Astrocyte (in vitro differentiated cells and primary cell): Measurements from ENCODE around the gene RAX2. TPM values are rescaled to one million over a fixed set of nuclear protein-coding genes. Genes with fewer than 3 reads are reported as not detected.
A peak's percentile ranks its signal among the peaks of the same experiment; 100 is the strongest.
"Not testable (repeated sequence)": the region's sequence is repeated elsewhere in the genome, so short reads cannot be mapped to it uniquely, and the experiment has no call there.

Experiments used
- DNase-seq: peaks from one replicate; pipeline ENCODE4 v3.0.0-alpha.2; 2010; ENCODE audit warnings: low read depth
- FAIRE-seq: peaks from 2 replicates; lab custom pipeline; 2011; peaks lifted over from hg19 to GRCh38; lab: Jason Lieb, UNC
- H2AFZ ChIP-seq: 2 replicates; pipeline ENCODE4 v1.6.0; 2012; ENCODE audit warnings: low read depth, low read length, inconsistent platforms
- H3K27ac ChIP-seq: 2 replicates; pipeline ENCODE4 v1.5.1; 2011; ENCODE audit warnings: low read depth, low read length, inconsistent platforms
- H3K27me3 ChIP-seq: 2 replicates; pipeline ENCODE4 v1.6.0; 2011; ENCODE audit warnings: low read length, inconsistent platforms; ENCODE audit not compliant: insufficient read depth
- H3K36me3 ChIP-seq: 2 replicates; pipeline ENCODE4 v1.5.1; 2011; ENCODE audit warnings: low read length, inconsistent platforms; ENCODE audit not compliant: insufficient read depth
- H3K4me1 ChIP-seq: 2 replicates; pipeline ENCODE4 v1.5.1; 2011; ENCODE audit warnings: low read length, inconsistent platforms; ENCODE audit not compliant: insufficient read depth
- H3K4me2 ChIP-seq: 2 replicates; pipeline ENCODE4 v1.6.0; 2012; ENCODE audit warnings: low read length, inconsistent platforms
- H3K4me3 ChIP-seq: 2 replicates; pipeline ENCODE4 v1.5.1; 2011; ENCODE audit warnings: low read depth, mild to moderate bottlenecking, low read length, inconsistent platforms; ENCODE audit not compliant: insufficient read depth
- H3K79me2 ChIP-seq: 2 replicates; pipeline ENCODE4 v1.6.0; 2012; ENCODE audit warnings: mild to moderate bottlenecking, low read length, inconsistent platforms; ENCODE audit not compliant: insufficient read depth
- H3K9ac ChIP-seq: 2 replicates; pipeline ENCODE4 v1.6.0; 2012; ENCODE audit warnings: mild to moderate bottlenecking, low read length, inconsistent platforms
- H3K9me3 ChIP-seq: 2 replicates; pipeline ENCODE4 v1.5.1; 2012; ENCODE audit warnings: low read depth, mild to moderate bottlenecking, low read length, inconsistent platforms; ENCODE audit not compliant: insufficient read depth
- H4K20me1 ChIP-seq: 2 replicates; pipeline ENCODE4 v1.6.0; 2012; ENCODE audit warnings: low read length, inconsistent platforms; ENCODE audit not compliant: insufficient read depth
- H3K27ac Mint-ChIP-seq: one replicate; pipeline ENCODE4 v1.8.0; 2021; ENCODE audit warnings: mild to moderate bottlenecking, mixed read lengths; ENCODE audit not compliant: unreplicated experiment
- H3K27me3 Mint-ChIP-seq: one replicate; pipeline ENCODE4 v1.8.0; 2021; ENCODE audit warnings: low read depth, mixed read lengths; ENCODE audit not compliant: unreplicated experiment
- H3K36me3 Mint-ChIP-seq: one replicate; pipeline ENCODE4 v1.8.0; 2021; ENCODE audit warnings: low read depth, mixed read lengths; ENCODE audit not compliant: unreplicated experiment
- H3K4me1 Mint-ChIP-seq: one replicate; pipeline ENCODE4 v1.8.0; 2021; ENCODE audit warnings: low read depth, mixed read lengths; ENCODE audit not compliant: unreplicated experiment
- H3K4me3 Mint-ChIP-seq: one replicate; pipeline ENCODE4 v1.8.0; 2021; ENCODE audit warnings: mild to moderate bottlenecking, moderate library complexity, mixed read lengths; ENCODE audit not compliant: unreplicated experiment
- H3K9me3 Mint-ChIP-seq: one replicate; pipeline ENCODE4 v1.8.0; 2021; ENCODE audit warnings: mild to moderate bottlenecking, mixed read lengths; ENCODE audit not compliant: unreplicated experiment
- CTCF ChIP-seq: IDR thresholded peaks from 2 replicates; pipeline ENCODE4 v1.5.1; 2011; ENCODE audit warnings: low read depth, mild to moderate bottlenecking, inconsistent platforms, low read length, moderate library complexity; ENCODE audit not compliant: insufficient read depth
- EZH2 ChIP-seq: IDR thresholded peaks from 2 replicates; pipeline ENCODE4 v1.6.1; 2012; ENCODE audit warnings: mild to moderate bottlenecking, low read length, inconsistent platforms; ENCODE audit not compliant: insufficient read depth
- total RNA-seq: library from RNA; stranded (reverse); gene quantifications from 2 replicates; pipeline ENCODE4 v1.2.1, GENCODE V29; 2021

The RAX2 gene
- total RNA-seq, 1 donor from 2014 or later = not detected

- H3K4me2 ChIP-seq = no peak overlapping the region
- Mint-ChIP-seq H3K4me3 (peak overlapping the region; percentile 95), H3K27ac (no peak overlapping the region), H3K4me1 (no peaks in the 10 kb centered on the region), H3K9me3 (peaks cover 2% of the 10 kb centered on the region), H3K36me3 (peaks cover 5% of the 10 kb centered on the region), H3K27me3 (no peaks in the 10 kb centered on the region)
- DNase-seq (no peak), FAIRE-seq (no peak)
- no peaks in the 10 kb centered on the region for H3K9me3 ChIP-seq
- peak overlapping the region; percentile 14 for H3K9ac ChIP-seq
- peaks cover 9% of the 10 kb centered on the region for H3K4me1 ChIP-seq
- H3K36me3 ChIP-seq = no peaks in the 10 kb centered on the region
- TF ChIP-seq EZH2 = no peak
- no peak for TF ChIP-seq CTCF
- peaks cover 7% of the 10 kb centered on the region for H4K20me1 ChIP-seq
- peaks cover 33% of the 10 kb centered on the region for H3K79me2 ChIP-seq
- H3K4me3 ChIP-seq = no peak overlapping the region
- no peaks in the 10 kb centered on the region for H3K27me3 ChIP-seq
- H3K27ac ChIP-seq = no peak overlapping the region
- no peak overlapping the region for H2AFZ ChIP-seq
Observed at GRCh38 chr19:3759482-3760254, 12.4 kb downstream of the RAX2 start.

- H3K9me3 Mint-ChIP-seq, H3K4me2 ChIP-seq, H3K27ac Mint-ChIP-seq, H3K27me3 ChIP-seq, H3K4me3 Mint-ChIP-seq, FAIRE-seq, H3K27me3 Mint-ChIP-seq, H4K20me1 ChIP-seq, H3K9ac ChIP-seq, H3K4me1 ChIP-seq, H3K9me3 ChIP-seq, H2AFZ ChIP-seq, H3K36me3 ChIP-seq, H3K27ac ChIP-seq, H3K4me1 Mint-ChIP-seq, H3K36me3 Mint-ChIP-seq, DNase-seq, H3K4me3 ChIP-seq: not testable (repeated sequence)
- peaks cover 30% of the 10 kb centered on the region for H3K79me2 ChIP-seq
Observed at GRCh38 chr19:3758297-3758696, 13.7 kb downstream of the RAX2 start.

DNA sequence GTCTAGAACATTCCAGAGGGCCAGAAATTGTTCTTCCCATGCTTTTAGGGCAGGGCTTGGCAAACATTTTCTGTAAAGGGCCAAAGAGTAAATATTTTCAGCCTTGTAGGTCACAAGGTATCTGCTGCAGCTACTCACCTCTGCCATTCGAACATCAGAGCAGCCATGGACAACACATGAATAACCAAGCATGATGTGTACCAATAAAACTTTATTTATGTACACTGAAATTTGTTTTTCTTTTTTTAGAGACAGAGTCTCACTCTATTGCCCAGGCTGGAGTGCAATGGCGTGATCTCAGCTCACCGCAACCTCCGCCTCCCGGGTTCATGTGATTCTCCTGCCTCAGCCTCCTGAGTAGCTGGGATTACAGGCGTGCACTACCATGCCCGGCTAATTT lies 14.3 kb downstream of the RAX2 start:
- H3K36me3 ChIP-seq, FAIRE-seq, H3K9me3 ChIP-seq, H3K9me3 Mint-ChIP-seq, H3K27ac ChIP-seq, H3K4me3 Mint-ChIP-seq, DNase-seq, H3K27me3 ChIP-seq, H4K20me1 ChIP-seq, H3K4me3 ChIP-seq, H3K9ac ChIP-seq, H3K27ac Mint-ChIP-seq, H3K27me3 Mint-ChIP-seq, H3K4me1 Mint-ChIP-seq, H3K4me1 ChIP-seq, H3K4me2 ChIP-seq, H2AFZ ChIP-seq: not testable (repeated sequence)
- peaks cover 27% of the 10 kb centered on the region for H3K79me2 ChIP-seq
- H3K36me3 Mint-ChIP-seq = peaks cover 12% of the 10 kb centered on the region
